HEK293T (cell line): Measurements from ENCODE around the gene RAB5IF.

Experiments
- CTCF ChIA-PET: fragments of 350-600 bp; formaldehyde crosslinking; extraction: SDS; loops from one replicate; lab custom pipeline; 2021; ENCODE audit warnings: antibody characterized with exemption, inconsistent platforms; lab: Yijun Ruan, JAX
- POLR2A ChIA-PET: fragments of 350-600 bp; formaldehyde crosslinking; extraction: SDS; loops from one replicate; lab custom pipeline; 2020; ENCODE audit warnings: antibody characterized with exemption, inconsistent platforms; lab: Yijun Ruan, JAX
- DNase-seq: peaks from one replicate; pipeline ENCODE4 v3.0.0; 2012; ENCODE audit warnings: mixed read lengths; ENCODE audit errors: extremely low spot score
- ARNT ChIP-seq: fragments of 450-650 bp; IDR thresholded peaks from 2 replicates; pipeline ENCODE4 v1.6.1; 2017; ENCODE audit warnings: mild to moderate bottlenecking
- BHLHE40 ChIP-seq: fragments of 450-650 bp; IDR thresholded peaks from 2 replicates; pipeline ENCODE4 v1.6.1; 2016; ENCODE audit warnings: mild to moderate bottlenecking, moderate library complexity, borderline replicate concordance
- CTBP1 ChIP-seq: fragments of 450-650 bp; IDR thresholded peaks from 2 replicates; pipeline ENCODE4 v1.6.1; 2016; ENCODE audit warnings: borderline replicate concordance
- ELF4 ChIP-seq: fragments of 450-650 bp; IDR thresholded peaks from 2 replicates; pipeline ENCODE4 v1.6.1; 2017; ENCODE audit warnings: antibody characterized with exemption
- FOXA1 ChIP-seq: fragments of 450-650 bp; IDR thresholded peaks from 2 replicates; pipeline ENCODE4 v1.6.1; 2016; ENCODE audit warnings: mild to moderate bottlenecking
- FOXK2 ChIP-seq: fragments of 450-650 bp; IDR thresholded peaks from 2 replicates; pipeline ENCODE4 v1.6.1; 2016; ENCODE audit warnings: mild to moderate bottlenecking
- FOXM1 ChIP-seq: fragments of 450-650 bp; IDR thresholded peaks from 2 replicates; pipeline ENCODE4 v1.6.1; 2017; ENCODE audit warnings: mild to moderate bottlenecking, borderline replicate concordance
- HDGF ChIP-seq: fragments of 450-650 bp; IDR thresholded peaks from 2 replicates; pipeline ENCODE4 v1.6.1; 2017; ENCODE audit warnings: antibody characterized with exemption, borderline replicate concordance
- L3MBTL2 ChIP-seq: fragments of 450-650 bp; conservative IDR thresholded peaks from 2 replicates; pipeline ENCODE4 v1.6.1; 2016; ENCODE audit warnings: mild to moderate bottlenecking
- LEF1 ChIP-seq: fragments of 450-650 bp; IDR thresholded peaks from 2 replicates; pipeline ENCODE4 v1.6.1; 2017; ENCODE audit warnings: mild to moderate bottlenecking, borderline replicate concordance
- NFRKB ChIP-seq: fragments of 450-650 bp; IDR thresholded peaks from 2 replicates; pipeline ENCODE4 v1.6.1; 2016; ENCODE audit warnings: mild to moderate bottlenecking, moderate library complexity
- PKNOX1 ChIP-seq: fragments of 450-650 bp; IDR thresholded peaks from 2 replicates; pipeline ENCODE4 v1.6.1; 2016
- SP1 ChIP-seq: fragments of 450-650 bp; IDR thresholded peaks from 2 replicates; pipeline ENCODE4 v1.6.1; 2017
- SUZ12 ChIP-seq: fragments of 450-650 bp; IDR thresholded peaks from 2 replicates; pipeline ENCODE4 v1.6.1; 2016; ENCODE audit warnings: mild to moderate bottlenecking
- TARDBP ChIP-seq: fragments of 450-650 bp; IDR thresholded peaks from 2 replicates; pipeline ENCODE4 v1.6.1; 2016
- ZNF384 ChIP-seq: fragments of 450-650 bp; IDR thresholded peaks from 2 replicates; pipeline ENCODE4 v1.6.1; 2016

Gene RAB5IF

GRCh38 chr20:36611625-36612024 lies 6.0 kb downstream of the RAB5IF start:
- ChIA-PET POLR2A (no interaction called here), CTCF (no interaction called here)
- TF ChIP-seq NFRKB, result no peak
- no peak for TF ChIP-seq ELF4
- TF ChIP-seq L3MBTL2, result no peak
- no peak for TF ChIP-seq FOXK2
- TF ChIP-seq CTBP1, result no peak
- no peak for TF ChIP-seq TARDBP
- TF ChIP-seq HDGF, result no peak
- no peak for TF ChIP-seq SP1
- TF ChIP-seq FOXM1, result no peak
- TF ChIP-seq FOXA1, result no peak
- TF ChIP-seq SUZ12, result no peak
- no peak for TF ChIP-seq ZNF384
- no peak for TF ChIP-seq ARNT
- TF ChIP-seq PKNOX1, result no peak
- no peak for TF ChIP-seq BHLHE40
- no peak for TF ChIP-seq LEF1
- DNase-seq, result no peak

GRCh38 chr20:36613974-36614373 lies 8.4 kb downstream of the RAB5IF start:
- DNase-seq, result no peak
- no peak for TF ChIP-seq SP1
- no peak for TF ChIP-seq TARDBP
- no peak for TF ChIP-seq L3MBTL2
- no peak for TF ChIP-seq PKNOX1
- ChIA-PET CTCF (no interaction called here), POLR2A (interaction anchor here (1.4 kb wide), 1 partner anchor 8 kb away, joined by 5 read pairs; the partner anchor contains the start of gene RAB5IF)

- DNase-seq, result no peak
- POLR2A ChIA-PET, result interaction anchor here (1.4 kb wide), 1 partner anchor 9 kb away, joined by 5 read pairs; the partner anchor contains the start of gene RAB5IF
- CTCF ChIA-PET, result no interaction called here
Observed at GRCh38 chr20:36614781-36615557, 9.4 kb downstream of the RAB5IF start.

GRCh38 chr20:36620917-36621316 lies 15.3 kb downstream of the RAB5IF start:
- TF ChIP-seq FOXA1 (no peak), LEF1 (no peak), TARDBP (no peak), PKNOX1 (no peak), L3MBTL2 (no peak), SP1 (no peak), ZNF384 (no peak), ELF4 (no peak), CTBP1 (no peak), BHLHE40 (no peak), NFRKB (no peak), FOXM1 (no peak), SUZ12 (no peak), FOXK2 (no peak), HDGF (no peak), ARNT (no peak)
- DNase-seq, result no peak
- ChIA-PET POLR2A (no interaction called here), CTCF (no interaction called here)

More at GRCh38 chr20:36614781-36615557, 9.4 kb downstream of the RAB5IF start:
- TF ChIP-seq FOXM1 (no peak), FOXK2 (no peak), BHLHE40 (no peak), TARDBP (no peak), HDGF (no peak), SP1 (no peak), LEF1 (no peak)

GRCh38 chr20:36623444-36623843 lies 17.9 kb downstream of the RAB5IF start:
- no peak for TF ChIP-seq TARDBP
- no peak for TF ChIP-seq SP1
- TF ChIP-seq HDGF, result no peak
- no peak for TF ChIP-seq FOXA1
- TF ChIP-seq ZNF384, result no peak
- TF ChIP-seq NFRKB, result no peak
- no peak for TF ChIP-seq PKNOX1
- TF ChIP-seq BHLHE40, result no peak
- TF ChIP-seq L3MBTL2, result no peak
- no peak for TF ChIP-seq ARNT
- no peak for TF ChIP-seq ELF4
- no peak for TF ChIP-seq SUZ12
- no peak for TF ChIP-seq LEF1
- no peak for TF ChIP-seq CTBP1
- TF ChIP-seq FOXK2, result no peak
- TF ChIP-seq FOXM1, result no peak
- CTCF ChIA-PET, result interaction anchor here (0.7 kb wide), 1 partner anchor 10 kb away, joined by 4 read pairs; no protein-coding TSS in a partner anchor
- POLR2A ChIA-PET, result no interaction called here
- no peak for DNase-seq
